HepG2 (cell line): ENCODE measurements around the gene SPI1. TPM values are rescaled to one million over a fixed set of nuclear protein-coding genes. Genes with fewer than 3 reads are reported as not detected.

Experiments used
- ATAC-seq: fragments of 200-7000 bp; cut with Tn5 transposase; 3 replicates; pipeline ENCODE4 v1.9.1; 2020; ENCODE audit warnings: mild to moderate bottlenecking, moderate library complexity
- BruUV-seq: library from RNA; stranded (reverse); fragments of 400-500 nt; replicated peaks from 2 replicates; lab custom pipeline; 2021; lab: Mats Ljungman, UMichigan
- CTCF ChIA-PET: fragments of 300-600 bp; formaldehyde crosslinking; extraction: SDS; loops from one replicate; lab custom pipeline; 2021; ENCODE audit warnings: low total read pairs, inconsistent platforms, low intra/inter-chr PET ratio; lab: Yijun Ruan, JAX
- POLR2A ChIA-PET: fragments of 350-600 bp; sonication (Branson Sonifier 250); formaldehyde crosslinking; loops from one replicate; lab custom pipeline; 2020; ENCODE audit warnings: antibody characterized with exemption, inconsistent platforms; lab: Yijun Ruan, JAX
- DNase-seq: peaks from one replicate; pipeline ENCODE4 v3.0.0-alpha.2; 2015; ENCODE audit warnings: low spot score
- FAIRE-seq: peaks from 3 replicates; lab custom pipeline; 2011; peaks lifted over from hg19 to GRCh38; lab: Jason Lieb, UNC
- H2AFZ ChIP-seq: one replicate; pipeline ENCODE4 v1.6.1; 2011; ENCODE audit warnings: low read length, inconsistent platforms
- H3K27ac ChIP-seq: fragments of 300-600 bp; 3 replicates; pipeline ENCODE4 v1.8.0; 2011; ENCODE audit warnings: mixed run types, mild to moderate bottlenecking, mixed read lengths, low read length, inconsistent platforms; ENCODE audit not compliant: insufficient read depth; ENCODE audit errors: extremely low read length
- H3K27me3 ChIP-seq, 2 experiments: fragments of 200-600 bp in 1 of 2; 2 replicates in 1 of 2; 3 replicates in 1 of 2; pipeline versions ENCODE4 v1.6.0 to v1.8.0; 2011; ENCODE audit warnings: low read length in 2 of 2, mild to moderate bottlenecking in 2 of 2, moderate library complexity in 2 of 2, inconsistent platforms in 1 of 2; ENCODE audit not compliant: insufficient read depth in 2 of 2, control insufficient read depth in 1 of 2
- H3K36me3 ChIP-seq, 2 experiments: fragments of 200-600 bp in 1 of 2; replicated peaks in 1 of 2; 2 replicates in 1 of 2; 3 replicates in 1 of 2; pipeline versions ENCODE4 v1.5.1 to v1.8.0; 2011; ENCODE audit warnings: low read length in 2 of 2, inconsistent platforms in 1 of 2; ENCODE audit not compliant: insufficient read depth in 2 of 2, control insufficient read depth in 1 of 2
- H3K4me1 ChIP-seq: 2 replicates; pipeline ENCODE4 v1.5.1; 2012; ENCODE audit warnings: low read length, inconsistent platforms; ENCODE audit not compliant: insufficient read depth
- H3K4me2 ChIP-seq: 2 replicates; pipeline ENCODE4 v1.6.0; 2011; ENCODE audit warnings: low read depth, low read length, inconsistent platforms
- H3K4me3 ChIP-seq, 3 experiments: fragments of 200-600 bp in 1 of 3; sonication (generic), shearing (Covaris generic) in 1 of 3; replicated peaks in 1 of 3; 2 replicates each; pipeline ENCODE4 v1.5.1; 2011 to 2016; ENCODE audit warnings: low read length in 3 of 3, inconsistent platforms in 2 of 3, low read depth in 2 of 3, mild to moderate bottlenecking in 2 of 3, control low read depth in 1 of 3, mixed read lengths in 1 of 3; ENCODE audit not compliant: insufficient read depth in 1 of 3
- H3K79me2 ChIP-seq: one replicate; pipeline ENCODE4 v1.6.1; 2011; ENCODE audit warnings: low read length, inconsistent platforms; ENCODE audit not compliant: insufficient read depth
- H3K9ac ChIP-seq: 2 replicates; pipeline ENCODE4 v1.6.0; 2011; ENCODE audit warnings: mild to moderate bottlenecking, low read depth, low read length, inconsistent platforms; ENCODE audit not compliant: insufficient read depth
- H3K9me3 ChIP-seq: 2 replicates; pipeline ENCODE4 v1.5.1; 2012; ENCODE audit warnings: mild to moderate bottlenecking, low read length
- H4K20me1 ChIP-seq: 2 replicates; pipeline ENCODE4 v1.6.0; 2011; ENCODE audit warnings: inconsistent platforms, mild to moderate bottlenecking, low read length, moderate library complexity; ENCODE audit not compliant: insufficient read depth
- CCDC6 ChIP-seq: sonication (generic); formaldehyde crosslinking; IDR thresholded peaks from 2 replicates; pipeline ENCODE4 v1.8.1; 2022; ENCODE audit warnings: mild to moderate bottlenecking, missing genetic modification reagents, moderate library complexity
- CENPX ChIP-seq: sonication (generic); formaldehyde crosslinking; IDR thresholded peaks from 2 replicates; pipeline ENCODE4 v1.9.0; 2021; ENCODE audit warnings: mild to moderate bottlenecking, missing genetic modification reagents, moderate library complexity
- ELK4 ChIP-seq: sonication (generic); formaldehyde crosslinking; IDR thresholded peaks from 2 replicates; pipeline ENCODE4 v1.9.0; 2021; ENCODE audit warnings: missing genetic modification reagents, borderline replicate concordance
- HDAC6 ChIP-seq: fragments of 200-600 bp; sonication (generic); IDR thresholded peaks from 2 replicates; pipeline ENCODE4 v1.7.0; 2017; ENCODE audit warnings: mild to moderate bottlenecking, antibody characterized with exemption, low read length, low read depth
- HNRNPUL1 ChIP-seq: fragments of 200-400 bp; formaldehyde crosslinking; IDR thresholded peaks from 2 replicates; pipeline ENCODE4 v1.6.1; 2017; ENCODE audit warnings: low read depth, mild to moderate bottlenecking, low read length, moderate library complexity
- JUN ChIP-seq: sonication (generic); formaldehyde crosslinking; IDR thresholded peaks from 2 replicates; pipeline ENCODE4 v1.4.0; 2020; ENCODE audit warnings: mild to moderate bottlenecking, missing genetic modification reagents
- MBD4 ChIP-seq: IDR thresholded peaks from 2 replicates; pipeline ENCODE4 v1.6.1; 2012; ENCODE audit warnings: low read length, inconsistent platforms, borderline replicate concordance
- ZBTB42 ChIP-seq: sonication (generic); formaldehyde crosslinking; IDR thresholded peaks from 2 replicates; pipeline ENCODE4 v1.5.0; 2020; ENCODE audit warnings: mild to moderate bottlenecking, missing genetic modification reagents
- ZFY ChIP-seq: sonication (generic); formaldehyde crosslinking; IDR thresholded peaks from 2 replicates; pipeline ENCODE4 v1.4.0; 2020; ENCODE audit warnings: missing genetic modification reagents
- ZNF263 ChIP-seq: sonication (generic); formaldehyde crosslinking; IDR thresholded peaks from 2 replicates; pipeline ENCODE4 v1.4.0; 2020; ENCODE audit warnings: missing genetic modification reagents
- ZNF496 ChIP-seq: sonication (generic); formaldehyde crosslinking; IDR thresholded peaks from 2 replicates; pipeline ENCODE4 v1.8.1; 2023; ENCODE audit warnings: mild to moderate bottlenecking, moderate library complexity, missing genetic modification reagents; ENCODE audit not compliant: insufficient replicate concordance
- ZNF672 ChIP-seq: sonication (generic); formaldehyde crosslinking; IDR thresholded peaks from 2 replicates; pipeline ENCODE4 v1.8.1; 2022; ENCODE audit warnings: missing genetic modification reagents
- ZNF766 ChIP-seq: sonication (generic); formaldehyde crosslinking; IDR thresholded peaks from 2 replicates; pipeline ENCODE4 v1.5.0; 2020; ENCODE audit warnings: missing genetic modification reagents, borderline replicate concordance
- ZNF772 ChIP-seq: sonication (generic); formaldehyde crosslinking; IDR thresholded peaks from 2 replicates; pipeline ENCODE4 v1.5.0; 2020; ENCODE audit warnings: mild to moderate bottlenecking, missing genetic modification reagents
- WGBS: methylation state at CpG from one replicate; pipeline ENCODE4 v1.1.6; 2017; ENCODE audit warnings: low lambda C conversion rate; 5-methylcytosine and 5-hydroxymethylcytosine counted together
- in situ Hi-C: cut with HindIII; loops from 2 replicates; pipeline ENCODE4 v1.10.0; 2017; ENCODE audit warnings: low pct_unique_long_range_greater_than_20kb; ENCODE audit not compliant: extremely low pct_ligation_motif_present
- intact Hi-C: fragments of 100-400 bp; cut with micrococcal nuclease; formaldehyde crosslinking; loops from one replicate; pipeline ENCODE4 v1.10.0; 2022; ENCODE audit not compliant: unreplicated experiment
- polyA plus RNA-seq, 8 experiments: library from polyadenylated mRNA; depleted of rRNA in 3 of 8; stranded (reverse) in 7 of 8; unstranded in 1 of 8; fragments of >200 nt; fragmentation: Illumina TruSeq in 4 of 8; extraction: Trizol in 4 of 8; gene quantifications; 2 replicates each; pipeline versions ENCODE4 v1.2.1 to v1.2.3, GENCODE V29; 2011 to 2016; ENCODE audit warnings: low read depth in 4 of 8, missing spikeins in 1 of 8, mixed read lengths in 1 of 8; ENCODE audit not compliant: insufficient read depth in 1 of 8
- total RNA-seq, 5 experiments: library from RNA; depleted of rRNA; stranded (reverse); fragments of >200 nt; fragmentation: Illumina TruSeq; extraction: Trizol; gene quantifications; 2 replicates each; pipeline ENCODE4 v1.2.3, GENCODE V29; 2016; ENCODE audit warnings: low read depth in 1 of 5
- TF ChIP-seq, protein P1 (sequence below): sonication (generic); formaldehyde crosslinking; IDR thresholded peaks from 2 replicates; pipeline ENCODE4 v1.4.0; 2020; ENCODE audit warnings: missing genetic modification reagents
- TF ChIP-seq, protein P2 (sequence below): sonication (generic); formaldehyde crosslinking; IDR thresholded peaks from 2 replicates; pipeline ENCODE4 v1.4.0; 2020; ENCODE audit warnings: missing genetic modification reagents

Gene SPI1
- total and polyA plus RNA-seq, 2 of the 13 experiments (the other 11 are each of a cell fraction or from before 2014, with no cell fraction given): not detected

DNA sequence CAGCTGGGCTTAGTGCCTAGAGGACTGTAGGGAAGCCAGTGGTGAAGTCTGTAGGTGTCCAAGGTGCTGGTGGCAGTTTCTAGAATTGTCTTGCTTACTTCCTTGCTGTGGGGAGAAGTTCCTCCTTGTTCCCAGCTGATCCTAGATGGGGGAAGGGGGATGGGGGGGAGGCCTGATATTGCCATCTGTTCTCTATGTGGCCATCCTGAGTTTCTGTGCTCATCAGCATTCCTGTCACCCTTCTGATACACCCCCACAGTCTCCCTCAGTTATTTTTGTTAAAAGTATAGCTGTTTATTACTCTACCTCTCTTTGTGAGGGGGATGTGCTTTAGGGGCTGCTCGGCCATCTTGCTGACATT lies 71.9 kb downstream of the SPI1 start:
- 88% methylated on average over 1 of the region's 1 CpG for WGBS
- no peak overlapping the region for H3K4me3 ChIP-seq
- no peak overlapping the region for H3K9ac ChIP-seq
- H3K27me3 ChIP-seq: no peaks in the 10 kb centered on the region
- BruUV-seq: no TSS peak
- in situ Hi-C loops (no loop called here), intact Hi-C loops (no loop called here)
- H4K20me1 ChIP-seq: no peaks in the 10 kb centered on the region
- DNase-seq: no peak
- no peak overlapping the region for H3K27ac ChIP-seq
- CTCF ChIA-PET: no interaction called here
- H3K4me1 ChIP-seq: no peaks in the 10 kb centered on the region
- H3K79me2 ChIP-seq: no peaks in the 10 kb centered on the region
- H3K4me2 ChIP-seq: no peak overlapping the region
- H3K9me3 ChIP-seq: peaks cover 5% of the 10 kb centered on the region
- no peak for ATAC-seq
- peaks cover 28 to 75% of the 10 kb centered on the region in 2 experiments for H3K36me3 ChIP-seq
- no peak overlapping the region for H2AFZ ChIP-seq
- no peak for FAIRE-seq
- POLR2A ChIA-PET: no interaction called here
- TF ChIP-seq HDAC6: no peak
- no peak for TF ChIP-seq ZFY
- no peak for TF ChIP-seq ZNF263 (CRISPR knock-in tag)
- TF ChIP-seq ZNF766: no peak
- TF ChIP-seq ZNF496 (CRISPR knock-in tag): no peak
- TF ChIP-seq, protein P1, sequence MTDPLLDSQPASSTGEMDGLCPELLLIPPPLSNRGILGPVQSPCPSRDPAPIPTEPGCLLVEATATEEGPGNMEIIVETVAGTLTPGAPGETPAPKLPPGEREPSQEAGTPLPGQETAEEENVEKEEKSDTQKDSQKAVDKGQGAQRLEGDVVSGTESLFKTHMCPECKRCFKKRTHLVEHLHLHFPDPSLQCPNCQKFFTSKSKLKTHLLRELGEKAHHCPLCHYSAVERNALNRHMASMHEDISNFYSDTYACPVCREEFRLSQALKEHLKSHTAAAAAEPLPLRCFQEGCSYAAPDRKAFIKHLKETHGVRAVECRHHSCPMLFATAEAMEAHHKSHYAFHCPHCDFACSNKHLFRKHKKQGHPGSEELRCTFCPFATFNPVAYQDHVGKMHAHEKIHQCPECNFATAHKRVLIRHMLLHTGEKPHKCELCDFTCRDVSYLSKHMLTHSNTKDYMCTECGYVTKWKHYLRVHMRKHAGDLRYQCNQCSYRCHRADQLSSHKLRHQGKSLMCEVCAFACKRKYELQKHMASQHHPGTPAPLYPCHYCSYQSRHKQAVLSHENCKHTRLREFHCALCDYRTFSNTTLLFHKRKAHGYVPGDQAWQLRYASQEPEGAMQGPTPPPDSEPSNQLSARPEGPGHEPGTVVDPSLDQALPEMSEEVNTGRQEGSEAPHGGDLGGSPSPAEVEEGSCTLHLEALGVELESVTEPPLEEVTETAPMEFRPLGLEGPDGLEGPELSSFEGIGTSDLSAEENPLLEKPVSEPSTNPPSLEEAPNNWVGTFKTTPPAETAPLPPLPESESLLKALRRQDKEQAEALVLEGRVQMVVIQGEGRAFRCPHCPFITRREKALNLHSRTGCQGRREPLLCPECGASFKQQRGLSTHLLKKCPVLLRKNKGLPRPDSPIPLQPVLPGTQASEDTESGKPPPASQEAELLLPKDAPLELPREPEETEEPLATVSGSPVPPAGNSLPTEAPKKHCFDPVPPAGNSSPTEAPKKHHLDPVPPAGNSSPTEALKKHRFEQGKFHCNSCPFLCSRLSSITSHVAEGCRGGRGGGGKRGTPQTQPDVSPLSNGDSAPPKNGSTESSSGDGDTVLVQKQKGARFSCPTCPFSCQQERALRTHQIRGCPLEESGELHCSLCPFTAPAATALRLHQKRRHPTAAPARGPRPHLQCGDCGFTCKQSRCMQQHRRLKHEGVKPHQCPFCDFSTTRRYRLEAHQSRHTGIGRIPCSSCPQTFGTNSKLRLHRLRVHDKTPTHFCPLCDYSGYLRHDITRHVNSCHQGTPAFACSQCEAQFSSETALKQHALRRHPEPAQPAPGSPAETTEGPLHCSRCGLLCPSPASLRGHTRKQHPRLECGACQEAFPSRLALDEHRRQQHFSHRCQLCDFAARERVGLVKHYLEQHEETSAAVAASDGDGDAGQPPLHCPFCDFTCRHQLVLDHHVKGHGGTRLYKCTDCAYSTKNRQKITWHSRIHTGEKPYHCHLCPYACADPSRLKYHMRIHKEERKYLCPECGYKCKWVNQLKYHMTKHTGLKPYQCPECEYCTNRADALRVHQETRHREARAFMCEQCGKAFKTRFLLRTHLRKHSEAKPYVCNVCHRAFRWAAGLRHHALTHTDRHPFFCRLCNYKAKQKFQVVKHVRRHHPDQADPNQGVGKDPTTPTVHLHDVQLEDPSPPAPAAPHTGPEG (CRISPR knock-in tag): no peak
- no peak for TF ChIP-seq CCDC6 (CRISPR knock-in tag)
- no peak for TF ChIP-seq HNRNPUL1
- TF ChIP-seq ZBTB42 (CRISPR knock-in tag): no peak
- TF ChIP-seq ZNF772 (CRISPR knock-in tag): no peak
- no peak for TF ChIP-seq ELK4 (CRISPR knock-in tag)
- TF ChIP-seq, protein P2, sequence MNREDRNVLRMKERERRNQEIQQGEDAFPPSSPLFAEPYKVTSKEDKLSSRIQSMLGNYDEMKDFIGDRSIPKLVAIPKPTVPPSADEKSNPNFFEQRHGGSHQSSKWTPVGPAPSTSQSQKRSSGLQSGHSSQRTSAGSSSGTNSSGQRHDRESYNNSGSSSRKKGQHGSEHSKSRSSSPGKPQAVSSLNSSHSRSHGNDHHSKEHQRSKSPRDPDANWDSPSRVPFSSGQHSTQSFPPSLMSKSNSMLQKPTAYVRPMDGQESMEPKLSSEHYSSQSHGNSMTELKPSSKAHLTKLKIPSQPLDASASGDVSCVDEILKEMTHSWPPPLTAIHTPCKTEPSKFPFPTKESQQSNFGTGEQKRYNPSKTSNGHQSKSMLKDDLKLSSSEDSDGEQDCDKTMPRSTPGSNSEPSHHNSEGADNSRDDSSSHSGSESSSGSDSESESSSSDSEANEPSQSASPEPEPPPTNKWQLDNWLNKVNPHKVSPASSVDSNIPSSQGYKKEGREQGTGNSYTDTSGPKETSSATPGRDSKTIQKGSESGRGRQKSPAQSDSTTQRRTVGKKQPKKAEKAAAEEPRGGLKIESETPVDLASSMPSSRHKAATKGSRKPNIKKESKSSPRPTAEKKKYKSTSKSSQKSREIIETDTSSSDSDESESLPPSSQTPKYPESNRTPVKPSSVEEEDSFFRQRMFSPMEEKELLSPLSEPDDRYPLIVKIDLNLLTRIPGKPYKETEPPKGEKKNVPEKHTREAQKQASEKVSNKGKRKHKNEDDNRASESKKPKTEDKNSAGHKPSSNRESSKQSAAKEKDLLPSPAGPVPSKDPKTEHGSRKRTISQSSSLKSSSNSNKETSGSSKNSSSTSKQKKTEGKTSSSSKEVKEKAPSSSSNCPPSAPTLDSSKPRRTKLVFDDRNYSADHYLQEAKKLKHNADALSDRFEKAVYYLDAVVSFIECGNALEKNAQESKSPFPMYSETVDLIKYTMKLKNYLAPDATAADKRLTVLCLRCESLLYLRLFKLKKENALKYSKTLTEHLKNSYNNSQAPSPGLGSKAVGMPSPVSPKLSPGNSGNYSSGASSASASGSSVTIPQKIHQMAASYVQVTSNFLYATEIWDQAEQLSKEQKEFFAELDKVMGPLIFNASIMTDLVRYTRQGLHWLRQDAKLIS (CRISPR knock-in tag): no peak
- TF ChIP-seq MBD4: no peak
- no peak for TF ChIP-seq JUN (CRISPR knock-in tag)
- no peak for TF ChIP-seq CENPX
- TF ChIP-seq ZNF672: no peak
